GM23248 (cell line): Measurements from ENCODE around the gene CDC45. TPM values are rescaled to one million over a fixed set of nuclear protein-coding genes. Genes with fewer than 3 reads are reported as not detected.
A peak's percentile ranks its signal among the peaks of the same experiment; 100 is the strongest.

Experiments used
- DNase-seq: peaks from one replicate; pipeline ENCODE4 v3.0.0-alpha.2; 2015
- H2AFZ ChIP-seq: fragments of 200-600 bp; sonication (generic); 2 replicates; pipeline ENCODE4 v1.6.1; 2016; ENCODE audit warnings: antibody characterized with exemption
- H3F3A ChIP-seq: fragments of 200-600 bp; sonication (generic); 2 replicates; pipeline ENCODE4 v1.6.1; 2016; ENCODE audit warnings: mild to moderate bottlenecking, antibody characterized with exemption, mixed run types; ENCODE audit not compliant: insufficient read depth
- H3K27ac ChIP-seq: fragments of 200-600 bp; sonication (generic); 2 replicates; pipeline ENCODE4 v1.5.1; 2016; ENCODE audit warnings: mild to moderate bottlenecking
- H3K27me3 ChIP-seq: fragments of 200-600 bp; sonication (generic); replicated peaks from 2 replicates; pipeline ENCODE4 v1.6.1; 2016; ENCODE audit warnings: mild to moderate bottlenecking; ENCODE audit not compliant: insufficient read depth
- H3K36me3 ChIP-seq: fragments of 200-600 bp; sonication (generic); 2 replicates; pipeline ENCODE4 v1.6.1; 2016; ENCODE audit warnings: low read depth, mild to moderate bottlenecking
- H3K4me1 ChIP-seq: fragments of 200-600 bp; sonication (generic); 2 replicates; pipeline ENCODE4 v1.6.1; 2016; ENCODE audit warnings: mild to moderate bottlenecking; ENCODE audit not compliant: insufficient read depth
- H3K4me2 ChIP-seq: fragments of 200-600 bp; sonication (generic); one replicate; pipeline ENCODE4 v1.6.1; 2016; ENCODE audit warnings: mild to moderate bottlenecking; ENCODE audit not compliant: unreplicated experiment
- H3K4me3 ChIP-seq: fragments of 200-600 bp; sonication (generic); 2 replicates; pipeline ENCODE4 v1.5.1; 2016; ENCODE audit warnings: mild to moderate bottlenecking
- H3K79me2 ChIP-seq: fragments of 200-600 bp; sonication (generic); 2 replicates; pipeline ENCODE4 v1.6.1; 2016; ENCODE audit warnings: mild to moderate bottlenecking; ENCODE audit not compliant: insufficient read depth
- H3K9ac ChIP-seq: fragments of 200-600 bp; sonication (generic); 2 replicates; pipeline ENCODE4 v1.6.1; 2016; ENCODE audit warnings: mild to moderate bottlenecking
- H3K9me2 ChIP-seq: fragments of 200-600 bp; sonication (generic); 2 replicates; pipeline ENCODE4 v1.6.1; 2016; ENCODE audit warnings: mixed run types, mild to moderate bottlenecking, moderate library complexity; ENCODE audit not compliant: insufficient read depth
- H3K9me3 ChIP-seq: fragments of 200-600 bp; sonication (generic); one replicate; pipeline ENCODE4 v1.6.1; 2017; ENCODE audit warnings: low read depth
- H4K20me1 ChIP-seq: fragments of 200-600 bp; sonication (generic); 2 replicates; pipeline ENCODE4 v1.6.0; 2016; ENCODE audit not compliant: insufficient read depth
- EZH2 ChIP-seq: fragments of 200-600 bp; sonication (generic); IDR thresholded peaks from 2 replicates; pipeline ENCODE4 v1.6.1; 2018; ENCODE audit warnings: antibody characterized with exemption, mild to moderate bottlenecking; ENCODE audit not compliant: insufficient read depth, poor library complexity, severe bottlenecking
- EZH2phosphoT487 ChIP-seq: fragments of 200-600 bp; sonication (generic); IDR thresholded peaks from 2 replicates; pipeline ENCODE4 v1.6.1; 2018; ENCODE audit warnings: antibody characterized with exemption, moderate library complexity, mild to moderate bottlenecking, low read depth; ENCODE audit not compliant: insufficient read depth
- WGBS, 2 experiments: methylation state at CpG; one replicate each; pipeline ENCODE4 v1.1.6; 2015 to 2017; ENCODE audit warnings: low lambda C conversion rate in 2 of 2, low coverage in 1 of 2; ENCODE audit errors: missing lambda C conversion rate in 2 of 2; 5-methylcytosine and 5-hydroxymethylcytosine counted together
- in situ Hi-C: fragments of 300-500 bp; cut with MboI; formaldehyde crosslinking; loops from 2 replicates; pipeline ENCODE4 v1.15.0; 2020
- polyA plus RNA-seq: library from polyadenylated mRNA; unstranded; fragments of >200 nt; fragmentation: Nextera tagmentation; extraction: Ambion mirVana; gene quantifications from 2 replicates; pipeline ENCODE4 v1.2.1, GENCODE V29; 2016
- total RNA-seq: library from RNA; depleted of rRNA; stranded (reverse); fragments of >200 nt; shearing (Covaris generic); gene quantifications from 2 replicates; pipeline ENCODE4 v1.2.3, GENCODE V29; 2014

CDC45 gene
- total and polyA plus RNA-seq, 2 experiments from 2014 or later, result 9.5 to 10.1 TPM

GRCh38 chr22:19556963-19557545, 77.3 kb downstream of the CDC45 start:
- Histone ChIP-seq H3K4me3 (no peak overlapping the region), H4K20me1 (no peaks in the 10 kb centered on the region), H3K36me3 (no peaks in the 10 kb centered on the region), H3K27ac (no peak overlapping the region), H3F3A (no peaks in the 10 kb centered on the region), H3K9me3 (no peaks in the 10 kb centered on the region), H3K9me2 (no peaks in the 10 kb centered on the region), H3K9ac (no peak overlapping the region), H3K4me2 (no peak overlapping the region), H3K27me3 (peaks cover 5% of the 10 kb centered on the region), H3K79me2 (no peaks in the 10 kb centered on the region), H2AFZ (no peak overlapping the region), H3K4me1 (no peaks in the 10 kb centered on the region)
- in situ Hi-C loops, result no loop called here
- 64 to 67% methylated on average over 10 of the region's 10 CpGs for WGBS, 2 experiments
- no peak for DNase-seq
- TF ChIP-seq EZH2 (no peak), EZH2phosphoT487 (no peak)

- 46 to 58% methylated on average over 9 of the region's 9 CpGs for WGBS, 2 experiments
- H3K9me2 ChIP-seq, result no peaks in the 10 kb centered on the region
- in situ Hi-C loops, result no loop called here
Measured at GRCh38 chr22:19559324-19559811, 79.6 kb downstream of the CDC45 start.

GRCh38 chr22:19559956-19560355, 80.2 kb downstream of the CDC45 start:
- no peaks in the 10 kb centered on the region for H3K9me2 ChIP-seq
- H4K20me1 ChIP-seq, result no peaks in the 10 kb centered on the region
- no peaks in the 10 kb centered on the region for H3K79me2 ChIP-seq
- no peak overlapping the region for H3K27ac ChIP-seq
- in situ Hi-C loops, result no loop called here
- no peak for TF ChIP-seq EZH2
- TF ChIP-seq EZH2phosphoT487, result no peak
- no peaks in the 10 kb centered on the region for H3F3A ChIP-seq
- H3K4me3 ChIP-seq, result no peak overlapping the region
- peaks cover 6% of the 10 kb centered on the region; the same call in 1 of the 2 replicates for H3K27me3 ChIP-seq
- H3K36me3 ChIP-seq, result no peaks in the 10 kb centered on the region
- no peak overlapping the region for H3K9ac ChIP-seq
- H3K4me2 ChIP-seq, result no peak overlapping the region
- H3K9me3 ChIP-seq, result no peaks in the 10 kb centered on the region
- no peak overlapping the region for H2AFZ ChIP-seq
- no peaks in the 10 kb centered on the region for H3K4me1 ChIP-seq
- WGBS, 2 experiments, result 57 to 100% methylated on average over 1 to 2 of the region's 2 CpGs
- DNase-seq, result no peak

More at GRCh38 chr22:19559324-19559811, 79.6 kb downstream of the CDC45 start:
- Histone ChIP-seq H4K20me1 (no peaks in the 10 kb centered on the region), H3K4me3 (no peak overlapping the region), H3K4me2 (no peak overlapping the region), H3K27ac (no peak overlapping the region), H3K27me3 (peaks cover 6% of the 10 kb centered on the region; the same call in 1 of the 2 replicates), H2AFZ (no peak overlapping the region), H3F3A (no peaks in the 10 kb centered on the region), H3K79me2 (no peaks in the 10 kb centered on the region), H3K4me1 (no peaks in the 10 kb centered on the region), H3K9ac (no peak overlapping the region), H3K36me3 (no peaks in the 10 kb centered on the region), H3K9me3 (no peaks in the 10 kb centered on the region)
- TF ChIP-seq EZH2, result no peak
- TF ChIP-seq EZH2phosphoT487, result no peak
- no peak for DNase-seq

- H3K4me1 ChIP-seq, result peaks cover 8% of the 10 kb centered on the region
- H4K20me1 ChIP-seq, result no peaks in the 10 kb centered on the region
- 59 to 66% methylated on average over 11 of the region's 11 CpGs for WGBS, 2 experiments
- H3K27ac ChIP-seq, result no peak overlapping the region
- no peaks in the 10 kb centered on the region for H3K36me3 ChIP-seq
- no peak overlapping the region for H2AFZ ChIP-seq
- H3K4me2 ChIP-seq, result no peak overlapping the region
- no peak overlapping the region for H3K9ac ChIP-seq
- no peak overlapping the region for H3K4me3 ChIP-seq
- no peaks in the 10 kb centered on the region for H3K9me3 ChIP-seq
- peaks cover 14% of the 10 kb centered on the region for H3F3A ChIP-seq
- no peaks in the 10 kb centered on the region for H3K79me2 ChIP-seq
- H3K9me2 ChIP-seq, result no peaks in the 10 kb centered on the region
- in situ Hi-C loops, result no loop called here
- peak; percentile 15 for DNase-seq
- TF ChIP-seq EZH2phosphoT487 (no peak), EZH2 (no peak)
- H3K27me3 ChIP-seq, result 0 out of 2 replicates have a peak, but pooled peaks cover 6% of the 10 kb centered on the region
Measured at GRCh38 chr22:19565382-19566278, 85.9 kb downstream of the CDC45 start.
